ENCODE results near the gene NPEPL1.

NPEPL1 gene

DNA sequence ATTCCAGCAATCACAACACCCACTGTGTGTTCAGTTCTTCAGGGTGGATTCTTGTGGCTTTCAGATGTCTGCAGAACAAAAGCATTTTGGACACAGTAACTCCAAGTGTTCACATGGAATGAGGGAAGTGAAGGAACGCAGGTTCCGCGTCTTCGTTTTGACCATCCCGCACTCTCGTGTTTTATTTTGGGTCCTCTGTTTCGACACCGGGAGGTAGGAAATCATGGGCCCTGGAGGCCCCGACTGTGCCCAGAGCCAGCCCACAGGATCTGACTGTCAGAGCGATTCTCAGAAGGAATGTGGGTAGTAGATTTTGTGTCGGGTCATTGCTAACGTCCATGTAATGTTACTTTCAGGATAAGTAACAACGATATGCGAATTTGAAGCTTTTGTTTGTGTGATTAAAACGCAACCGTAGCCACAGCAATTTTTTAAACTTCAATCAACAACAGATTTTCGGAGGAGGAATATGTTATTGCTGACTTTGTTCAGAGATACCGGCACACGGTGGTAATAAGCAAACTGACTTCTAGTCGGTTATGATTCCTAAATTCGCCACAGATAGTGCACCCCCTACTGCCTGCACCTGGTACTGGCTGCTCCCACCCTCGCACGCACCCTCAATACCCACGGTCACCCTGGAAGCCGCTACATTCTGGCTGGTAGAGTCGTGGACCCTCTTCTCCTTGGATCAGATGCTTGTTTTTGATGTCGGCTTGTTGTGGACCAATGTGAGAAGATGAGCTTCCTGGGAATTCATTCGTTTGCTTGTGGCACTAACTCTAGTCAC, 10.5 kb downstream of the NPEPL1 start:
- DNase-seq, result peak in 1 of 2 donors; percentile 17

DNA sequence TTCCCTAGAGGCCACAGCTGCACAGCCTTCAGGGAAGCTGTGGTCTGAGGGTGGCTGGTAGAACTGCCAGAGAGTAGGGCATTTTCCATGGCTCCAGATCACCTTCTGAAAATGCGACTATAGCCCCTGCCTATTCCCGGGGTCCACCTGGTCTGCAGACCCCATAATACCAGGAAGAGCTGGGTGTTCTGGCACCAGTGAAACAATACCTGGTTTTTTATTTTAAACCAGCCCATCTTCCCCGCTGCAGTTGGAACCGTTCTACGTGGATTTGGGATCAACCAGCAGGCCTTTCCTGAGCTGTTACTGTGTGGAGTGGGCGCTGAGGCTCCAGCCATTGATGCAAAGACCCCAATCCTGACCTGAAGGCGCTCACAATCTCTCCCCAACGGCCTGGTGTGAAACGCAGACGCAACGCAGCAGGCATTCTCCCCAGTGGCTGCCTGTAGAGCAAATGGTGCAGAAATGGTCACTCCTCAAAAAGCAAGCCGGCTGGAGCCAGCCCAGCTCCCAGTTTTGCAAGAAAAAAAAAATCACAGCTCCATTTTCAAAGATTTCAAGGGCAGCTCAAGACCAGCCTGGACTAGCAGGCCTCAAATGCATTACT, 11.3 kb downstream of the NPEPL1 start:
- DNase-seq, result no peak

DNA sequence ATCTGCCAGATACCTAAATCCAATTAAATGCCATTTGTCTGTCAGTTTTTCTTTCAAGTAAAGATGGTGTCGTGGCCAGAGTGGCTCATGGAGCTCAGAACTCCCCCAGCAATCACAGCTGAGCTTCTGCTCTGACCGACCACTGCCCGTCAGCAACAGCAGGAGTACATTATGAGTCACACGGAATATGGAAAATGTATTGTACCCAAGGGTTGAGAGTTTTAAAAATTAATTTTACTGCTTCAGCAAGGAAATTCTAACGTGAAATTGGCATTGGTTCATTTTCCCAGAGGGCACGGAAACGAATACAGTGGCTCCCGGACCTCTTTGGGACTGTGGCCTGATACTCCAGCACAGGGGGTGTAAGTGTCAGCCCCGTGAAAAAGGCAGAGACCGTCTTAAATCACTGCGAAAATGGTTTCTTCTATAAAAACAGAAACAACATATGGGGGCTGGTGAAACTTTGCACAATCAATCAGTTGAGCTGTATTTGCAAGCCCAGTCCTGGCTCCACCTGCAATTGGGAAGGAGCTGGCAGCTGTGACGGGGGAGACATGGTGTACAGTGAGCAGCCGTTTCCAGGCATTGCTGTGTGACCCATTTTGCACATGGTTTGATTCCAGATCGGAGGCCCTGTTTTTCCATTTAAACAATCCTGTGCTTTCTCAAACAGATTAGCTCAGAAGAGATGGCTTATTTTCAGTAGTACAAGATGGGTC, 12.8 kb downstream of the NPEPL1 start:
- no peak for DNase-seq

DNA sequence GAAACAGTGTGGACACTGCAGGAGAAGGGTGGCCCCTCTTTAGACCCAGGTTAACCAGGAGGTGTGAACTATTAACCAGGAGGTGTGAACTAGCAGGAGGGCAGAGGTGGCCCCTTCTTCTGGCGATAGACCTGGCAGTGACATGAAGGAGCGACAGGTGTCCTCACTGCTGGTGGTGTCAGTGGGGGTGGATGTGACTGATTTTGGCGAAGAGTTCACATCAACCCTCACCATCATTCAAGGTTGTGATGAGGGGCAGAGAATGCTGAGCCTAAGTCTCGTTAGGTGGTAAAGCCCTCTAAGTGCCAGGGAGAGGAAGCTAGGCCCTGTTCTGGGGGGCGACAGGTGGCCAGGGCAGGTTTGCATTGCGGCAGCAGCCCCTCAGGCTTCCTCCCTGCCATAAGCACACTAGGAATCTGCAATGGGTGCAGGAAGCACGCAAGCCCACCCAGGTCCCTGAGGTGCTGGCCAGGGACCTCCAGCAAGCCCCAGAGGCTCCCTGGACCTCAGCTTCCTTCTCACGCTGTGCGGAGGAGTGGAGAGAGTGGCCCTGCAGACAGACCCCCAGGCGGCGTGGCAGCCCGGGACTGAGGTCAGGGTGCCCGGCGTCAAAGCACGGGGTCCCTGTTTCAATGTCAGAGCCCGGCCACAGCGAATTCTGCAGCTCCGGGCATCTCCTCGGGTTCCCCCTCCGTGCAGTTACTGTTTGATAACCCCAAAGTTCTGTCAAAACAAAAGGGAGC, 13.7 kb downstream of the NPEPL1 start:
- no peak for DNase-seq

DNA sequence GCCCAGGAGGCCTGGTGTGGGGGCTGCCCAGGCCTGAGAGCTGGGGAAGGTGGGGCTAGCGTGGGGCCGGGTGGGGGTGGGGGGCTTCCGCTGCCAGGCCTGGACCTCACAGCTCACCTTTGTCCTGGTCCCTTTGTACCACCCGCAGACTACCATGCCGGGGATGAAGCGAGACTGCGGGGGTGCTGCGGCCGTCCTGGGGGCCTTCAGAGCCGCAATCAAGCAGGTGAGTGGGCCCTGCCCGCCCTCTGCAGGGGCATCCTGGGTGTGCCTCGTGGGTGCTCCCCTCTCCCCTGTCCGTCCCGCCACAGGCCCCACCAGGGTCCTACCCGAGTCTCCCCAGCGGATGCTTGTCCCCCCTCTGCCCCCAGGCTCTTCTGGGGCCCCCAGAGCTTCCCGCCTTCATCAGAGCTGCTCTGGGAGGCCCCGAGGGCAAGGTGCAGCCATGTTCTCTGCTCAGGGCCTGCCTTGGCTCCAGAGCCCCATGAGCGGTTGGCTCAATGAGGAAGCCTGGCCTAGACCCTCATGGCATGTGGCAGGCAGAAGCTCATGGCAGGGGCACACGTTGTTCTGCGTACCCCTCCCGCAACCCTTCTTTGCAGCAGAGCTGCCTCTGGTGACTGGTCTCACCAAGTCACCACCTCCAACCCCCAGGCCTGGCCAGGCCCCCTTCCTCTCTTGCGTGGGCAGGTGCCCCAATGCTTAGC, 14.5 kb downstream of the NPEPL1 start:
- DNase-seq, result no peak

DNA sequence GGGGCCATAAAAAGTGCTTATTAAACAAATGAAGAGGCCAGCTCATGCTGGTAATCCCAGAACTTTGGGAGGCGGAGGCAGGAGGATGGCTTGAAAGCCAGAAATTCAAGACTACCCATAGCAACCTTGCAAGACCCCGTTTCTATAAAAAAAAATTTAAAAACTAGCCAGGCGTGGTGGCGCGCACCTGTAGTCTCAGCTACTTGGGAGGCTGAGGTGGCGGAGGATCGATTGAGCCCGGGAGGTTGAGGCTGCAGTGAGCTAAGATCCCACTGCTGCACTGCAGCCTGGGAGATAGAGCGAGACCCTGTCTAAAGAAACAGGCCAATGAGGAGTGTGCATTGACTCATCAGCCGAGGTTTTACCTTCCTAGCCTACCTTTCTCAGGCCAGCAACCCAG, 15.2 kb downstream of the NPEPL1 start:
- DNase-seq, result no peak

DNA sequence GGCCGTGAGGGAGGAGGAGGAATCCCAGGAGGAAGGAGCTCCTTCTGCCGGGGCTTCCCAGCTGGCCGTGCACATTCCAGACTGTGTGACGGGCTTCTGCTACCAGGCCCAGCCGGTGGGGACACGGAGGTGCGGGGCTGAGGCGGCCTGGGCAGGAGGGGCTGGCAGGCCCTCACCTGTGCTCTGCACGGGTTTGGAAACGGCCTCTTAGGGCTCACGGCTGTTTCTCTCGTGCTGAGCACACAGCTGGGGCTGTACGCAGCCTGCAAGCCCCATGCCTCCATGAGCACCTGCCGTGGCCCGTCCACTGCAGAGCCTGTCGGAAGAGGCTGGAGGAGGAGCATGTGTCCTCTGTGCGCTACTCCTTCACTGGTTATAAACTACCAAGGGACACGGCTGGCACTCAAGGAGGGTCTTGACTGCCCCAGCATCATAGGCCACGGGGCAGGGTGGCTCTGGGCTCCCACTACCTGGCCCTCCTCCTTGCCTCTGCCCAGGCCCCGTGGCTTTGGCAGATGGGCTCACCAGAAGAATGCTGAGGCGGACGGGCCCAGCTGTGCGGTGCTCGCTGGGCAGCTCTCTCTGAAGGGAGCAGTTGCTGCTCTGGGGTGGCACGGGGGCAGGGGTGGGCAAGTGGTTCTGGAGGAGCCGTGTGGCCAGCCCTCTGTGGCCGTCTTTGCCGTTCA, 15.8 kb downstream of the NPEPL1 start:
- no peak for DNase-seq

DNA sequence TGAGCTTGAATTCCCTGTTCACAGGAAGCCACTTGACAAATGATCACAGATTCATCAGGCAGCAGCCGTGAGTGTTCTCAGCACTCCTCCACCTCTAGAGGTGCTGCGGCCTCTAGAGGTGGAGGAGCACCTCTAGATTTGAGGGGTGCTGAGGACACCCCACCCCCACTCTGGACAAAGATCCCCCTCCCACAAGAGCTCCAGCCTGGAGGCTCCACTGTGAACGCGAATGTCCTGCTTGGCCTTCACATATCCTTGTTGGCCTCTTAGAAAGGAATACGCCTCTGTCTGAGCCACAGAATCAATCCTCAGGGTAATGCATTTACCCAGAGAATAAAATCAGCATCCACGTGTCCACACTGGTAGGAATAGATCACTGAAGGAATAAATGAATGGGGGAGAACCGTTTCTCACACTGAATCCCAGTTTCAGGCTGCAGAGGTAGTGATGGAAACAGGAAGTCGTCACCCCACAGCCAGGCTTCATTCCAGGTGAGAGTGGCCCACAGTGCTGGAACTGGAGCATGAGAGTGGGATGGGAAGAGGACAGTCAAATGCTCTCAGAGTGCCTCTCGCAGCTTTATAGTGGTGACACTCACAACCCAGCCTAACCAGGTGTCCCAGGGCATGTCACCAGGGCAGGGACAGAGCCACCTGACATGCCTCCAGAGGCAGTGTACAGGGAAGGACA, 16.6 kb downstream of the NPEPL1 start:
- DNase-seq, result no peak

DNA sequence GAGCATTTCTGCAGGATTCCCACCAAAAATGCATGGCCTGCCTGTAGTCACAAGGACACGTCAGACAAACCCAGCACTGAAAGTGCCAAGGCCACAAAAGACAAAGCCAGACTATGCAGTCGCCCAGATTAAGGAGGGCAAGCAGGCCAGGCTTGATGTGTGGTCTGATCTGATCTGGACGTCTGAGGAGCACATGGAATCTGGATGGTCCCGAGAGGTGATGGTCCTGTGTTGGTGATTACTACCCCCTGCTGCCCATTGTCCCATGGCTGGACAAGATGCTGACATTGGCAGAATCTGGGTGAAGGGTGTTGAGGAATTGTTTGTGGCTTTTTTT, 17.1 kb downstream of the NPEPL1 start:
- DNase-seq, result no peak

DNA sequence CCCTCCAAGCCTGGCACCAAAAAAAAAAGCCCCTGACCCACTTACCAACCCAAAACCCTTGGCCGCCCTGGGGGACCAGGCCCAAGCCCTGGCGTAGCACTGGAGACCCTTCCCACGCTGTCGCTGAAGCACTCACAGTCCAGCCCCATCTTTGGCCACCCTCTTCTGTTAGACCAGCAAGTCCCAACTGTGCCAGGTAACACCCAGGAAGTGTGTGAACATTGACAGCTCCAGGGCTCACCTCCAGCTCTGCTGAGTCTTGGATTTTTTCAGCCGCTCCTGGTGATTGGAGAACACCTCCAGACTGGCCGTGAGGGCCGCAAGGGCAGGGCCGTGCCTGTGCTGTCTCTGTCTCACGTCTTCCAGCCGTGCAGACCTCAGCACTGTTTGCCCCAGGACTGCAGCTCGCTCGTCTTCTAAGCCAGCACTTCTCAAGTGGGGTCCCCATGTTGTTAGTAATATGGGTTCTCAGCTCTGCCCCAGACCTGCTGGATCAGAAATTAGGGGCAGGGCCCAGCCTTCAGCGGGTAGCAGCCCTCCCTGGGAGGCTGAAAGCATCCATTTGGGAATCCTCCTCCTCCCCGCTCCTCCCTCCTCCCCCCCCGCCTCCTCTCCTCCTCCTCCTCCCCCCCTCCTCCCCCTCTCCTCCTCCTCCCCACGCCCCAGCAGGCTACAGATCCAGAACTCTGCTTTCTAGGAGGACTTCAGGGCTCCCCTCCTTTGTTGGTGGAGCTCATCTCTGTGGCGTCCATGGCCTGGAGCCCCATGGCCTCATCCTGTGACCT, 18.1 kb downstream of the NPEPL1 start:
- DNase-seq, result no peak

DNA sequence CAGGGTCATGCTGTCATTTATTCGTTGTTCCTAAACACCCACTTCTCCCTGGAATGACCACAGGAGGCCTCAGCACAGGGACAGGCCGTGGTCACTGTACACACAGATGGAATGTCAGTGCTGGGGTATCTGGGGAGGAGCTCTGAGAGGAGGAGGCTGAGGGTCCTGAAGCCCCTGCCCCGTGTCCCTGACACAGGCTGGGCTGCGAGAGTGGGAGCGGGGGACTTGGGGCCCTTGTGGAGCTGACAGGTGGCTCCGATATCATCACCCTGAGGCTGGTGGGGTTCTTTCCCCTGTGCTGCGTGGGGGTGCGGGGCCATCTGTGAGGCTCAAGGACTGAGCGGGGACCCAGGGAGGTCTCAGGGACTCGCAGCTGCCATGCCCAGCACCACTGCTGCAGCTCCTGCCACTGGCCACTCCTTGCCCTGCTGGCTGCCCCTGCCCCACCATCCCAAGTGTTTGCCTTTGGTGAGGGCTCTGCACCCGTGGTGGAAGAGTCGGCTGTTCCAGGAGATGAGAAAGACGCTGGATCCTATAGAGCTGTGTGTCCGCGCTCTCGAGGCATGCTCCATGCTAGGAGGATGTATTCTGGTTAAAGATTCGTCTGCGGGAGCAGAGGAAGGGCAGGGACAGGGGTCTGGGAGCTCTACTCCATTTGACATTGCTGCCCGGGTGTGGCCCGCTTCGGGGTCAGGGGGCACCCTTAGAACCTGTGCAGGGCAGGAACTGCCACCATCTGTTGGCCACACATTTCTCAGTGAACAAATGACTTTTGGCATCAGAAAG, 18.9 kb downstream of the NPEPL1 start:
- no peak for DNase-seq

DNA sequence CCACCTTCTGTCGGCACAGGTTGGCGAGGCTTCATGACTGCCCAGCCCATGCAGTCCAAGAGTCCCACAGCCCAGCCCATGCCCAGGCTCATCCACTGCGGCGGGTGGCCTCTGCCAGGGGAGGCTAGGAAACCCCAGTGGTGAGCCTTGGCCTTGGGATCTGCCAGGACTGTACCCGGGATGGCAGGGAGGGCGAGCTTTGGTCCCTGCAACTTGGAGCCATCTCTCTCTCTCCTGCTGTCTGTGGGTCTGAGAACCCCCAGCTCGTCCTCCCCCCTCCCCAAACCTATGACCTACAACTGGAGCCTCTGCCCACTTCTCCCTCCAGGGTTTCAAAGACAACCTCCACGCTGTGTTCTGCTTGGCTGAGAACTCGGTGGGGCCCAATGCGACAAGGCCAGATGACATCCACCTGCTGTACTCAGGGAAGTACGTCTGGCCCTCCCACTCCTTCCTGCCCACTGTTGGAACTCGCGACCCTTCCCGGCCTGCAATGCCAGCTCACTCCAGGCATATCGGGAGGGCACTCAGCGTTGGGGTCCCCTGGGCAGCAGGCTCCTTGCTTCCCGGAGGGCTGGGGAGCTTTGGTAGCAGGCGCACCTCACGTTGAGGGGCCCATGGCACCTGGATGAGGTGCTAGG, 19.7 kb downstream of the NPEPL1 start:
- no peak for DNase-seq

DNA sequence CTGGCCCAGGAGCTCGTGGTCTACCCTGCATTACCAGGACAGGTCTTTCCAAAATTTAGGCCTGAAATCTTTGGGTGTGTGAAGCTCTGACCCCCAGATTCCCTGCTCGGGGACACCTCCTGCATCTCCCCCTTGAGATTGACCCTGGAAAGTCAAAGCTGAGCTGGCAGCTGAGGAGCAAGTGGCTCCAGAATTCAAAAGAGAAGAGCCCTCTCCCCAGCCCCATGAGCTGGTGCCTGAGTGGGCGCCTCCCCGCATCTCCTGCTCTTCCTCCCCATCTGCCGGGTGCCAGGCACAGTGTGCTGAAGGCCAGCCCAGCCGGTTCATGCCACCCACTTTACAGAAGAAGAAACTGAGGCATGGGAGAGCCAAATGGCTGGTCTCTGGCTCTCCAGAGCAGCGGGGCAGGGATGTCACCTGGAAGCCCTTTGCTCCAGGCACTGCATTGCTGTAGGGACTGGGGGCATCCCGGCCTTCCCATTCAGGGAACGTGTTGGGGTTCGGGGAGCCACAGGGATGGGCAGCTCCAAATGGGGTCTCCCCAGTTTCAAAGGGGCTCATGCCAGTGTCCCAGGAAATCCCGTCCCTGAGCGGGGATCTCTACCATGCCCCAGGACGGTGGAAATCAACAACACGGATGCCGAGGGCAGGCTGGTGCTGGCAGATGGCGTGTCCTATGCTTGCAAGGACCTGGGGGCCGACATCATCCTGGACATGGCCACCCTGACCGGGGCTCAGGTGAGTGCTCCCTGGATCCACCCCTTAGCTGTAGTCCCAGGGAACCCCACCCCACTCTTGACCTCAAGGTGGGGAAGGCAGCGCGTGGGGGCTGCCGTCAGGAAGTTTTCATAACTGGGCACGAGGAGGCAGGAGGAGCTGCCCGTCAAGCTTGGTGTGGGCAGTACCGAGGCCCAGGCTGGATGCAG, 20.5 kb downstream of the NPEPL1 start:
- no peak for DNase-seq

DNA sequence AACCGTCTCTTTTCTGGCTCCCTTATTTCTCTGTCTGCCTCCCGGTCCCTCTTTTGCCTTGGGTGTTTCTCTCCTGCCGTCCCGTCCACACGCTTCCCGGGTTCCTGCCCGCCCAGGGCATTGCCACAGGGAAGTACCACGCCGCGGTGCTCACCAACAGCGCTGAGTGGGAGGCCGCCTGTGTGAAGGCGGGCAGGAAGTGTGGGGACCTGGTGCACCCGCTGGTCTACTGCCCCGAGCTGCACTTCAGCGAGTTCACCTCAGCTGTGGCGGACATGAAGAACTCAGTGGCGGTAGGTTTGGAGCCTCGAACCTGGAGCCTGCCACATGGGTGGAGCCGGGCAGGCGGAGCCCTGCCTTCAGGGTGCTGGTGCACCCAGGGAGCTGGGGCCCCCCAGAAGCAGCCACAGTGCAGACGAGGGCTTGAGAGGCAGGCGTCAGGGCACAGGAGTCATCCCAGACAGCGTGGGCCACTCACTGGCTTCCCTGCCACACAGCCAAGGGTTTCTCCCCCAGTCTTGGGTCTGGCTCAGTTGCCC, 21.3 kb downstream of the NPEPL1 start:
- no peak for DNase-seq

DNA sequence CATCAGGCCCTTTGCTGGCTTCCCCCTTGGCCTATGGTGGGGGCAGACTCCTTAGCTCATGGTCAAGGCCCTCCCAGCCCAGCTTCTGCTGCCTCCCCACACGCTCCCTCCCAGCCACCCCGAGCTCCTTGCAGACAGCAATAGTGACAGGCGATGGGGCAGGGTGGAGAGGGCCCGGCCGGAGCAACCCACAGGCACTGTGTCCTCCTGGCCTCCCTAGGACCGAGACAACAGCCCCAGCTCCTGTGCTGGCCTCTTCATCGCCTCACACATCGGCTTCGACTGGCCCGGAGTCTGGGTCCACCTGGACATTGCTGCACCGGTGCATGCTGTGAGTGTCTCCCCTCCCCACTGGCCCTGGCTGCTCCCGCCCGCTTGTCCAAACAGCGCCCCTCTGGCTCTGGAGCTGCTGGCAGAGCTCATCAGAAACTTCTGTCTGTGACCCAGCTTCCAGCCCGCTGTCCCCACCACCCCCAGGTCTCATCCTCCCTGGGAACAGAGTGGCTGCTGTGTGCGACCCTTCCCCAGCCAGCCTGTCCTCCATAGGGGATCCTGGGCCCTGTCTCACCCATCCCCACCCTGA, 21.8 kb downstream of the NPEPL1 start:
- DNase-seq, result no peak

DNA sequence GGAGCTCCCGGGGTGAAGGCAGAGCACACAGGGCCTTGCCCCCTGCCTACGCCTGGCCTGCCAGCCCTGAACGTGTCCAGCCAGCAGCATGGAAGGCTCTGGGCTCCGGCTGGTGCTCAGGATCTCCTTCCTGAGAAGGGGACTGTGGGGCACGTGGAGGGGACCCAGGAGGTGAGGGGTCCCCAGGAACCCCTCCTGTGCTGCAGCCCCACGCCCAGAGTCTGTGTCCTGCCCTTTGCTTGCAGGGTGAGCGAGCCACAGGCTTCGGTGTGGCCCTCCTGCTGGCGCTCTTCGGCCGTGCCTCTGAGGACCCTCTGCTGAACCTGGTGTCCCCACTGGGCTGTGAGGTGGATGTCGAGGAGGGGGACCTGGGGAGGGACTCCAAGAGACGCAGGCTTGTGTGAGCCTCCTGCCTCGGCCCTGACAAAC, 22.3 kb downstream of the NPEPL1 start:
- no peak for DNase-seq

DNA sequence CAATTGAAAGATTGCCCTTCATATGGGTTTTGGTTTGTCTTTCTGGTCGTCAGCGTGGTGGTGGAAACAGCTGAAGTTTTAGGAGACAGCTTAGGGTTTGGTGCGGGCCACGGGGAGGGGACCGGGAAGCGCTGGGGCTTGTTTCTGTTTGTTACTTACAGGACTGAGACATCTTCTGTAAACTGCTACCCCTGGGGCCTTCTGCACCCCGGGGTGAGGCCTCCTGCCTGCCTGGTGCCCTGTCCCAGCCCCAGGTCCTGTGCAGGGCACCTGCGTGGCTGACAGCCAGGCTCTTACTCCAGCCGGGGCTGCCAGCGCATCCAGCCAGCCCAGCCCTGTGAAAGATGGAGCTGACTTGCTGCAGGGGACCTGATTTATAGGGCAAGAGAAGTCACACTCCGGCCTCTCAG, 22.8 kb downstream of the NPEPL1 start:
- DNase-seq, result no peak

Data from CD4-positive, alpha-beta T cell treated with Interferon alpha-2 for 1 hour (primary cell).